ENCODE measurements around the gene GPX5.

- no peak for TF ChIP-seq POLR2AphosphoS5 (IDR thresholded peaks at IDR 0.05; ENCODE audit: low read depth, low read length)
- no peak for TF ChIP-seq CTCF (IDR thresholded peaks at IDR 0.05)
- no peak for TF ChIP-seq SIN3A (IDR thresholded peaks at IDR 0.05; ENCODE audit: borderline replicate concordance, insufficient read depth, low read depth, low read length)
- TF ChIP-seq TCF7L2 (IDR thresholded peaks at IDR 0.05; ENCODE audit: low read depth, low read length): no peak
- TF ChIP-seq REST (IDR thresholded peaks at IDR 0.05; ENCODE audit: insufficient read depth in 1 of 2, low read depth in 2 of 2, low read length in 1 of 2): no peak
These were observed 41.0 kb downstream of the GPX5 start for GRCh38 chr6:28566527-28567252.
